Nephron progenitor cell (in vitro differentiated cells): ENCODE data around the gene IGFBP7.

Experiments
- DNase-seq: peaks from one replicate; pipeline ENCODE4 v3.0.0; 2021
- H3K27ac Mint-ChIP-seq: 2 replicates; pipeline ENCODE4 v1.8.0; 2021; ENCODE audit warnings: mild to moderate bottlenecking, moderate library complexity, mixed read lengths
- H3K27me3 Mint-ChIP-seq: 2 replicates; pipeline ENCODE4 v1.8.0; 2021; ENCODE audit warnings: mild to moderate bottlenecking, low read depth, mixed read lengths; ENCODE audit not compliant: poor library complexity
- H3K36me3 Mint-ChIP-seq: 2 replicates; pipeline ENCODE4 v1.8.0; 2021; ENCODE audit warnings: low read depth, mixed read lengths
- H3K4me1 Mint-ChIP-seq: 2 replicates; pipeline ENCODE4 v1.8.0; 2021; ENCODE audit warnings: mixed read lengths
- H3K4me3 Mint-ChIP-seq: 2 replicates; pipeline ENCODE4 v1.8.0; 2021; ENCODE audit warnings: mild to moderate bottlenecking, moderate library complexity, mixed read lengths
- H3K9me3 Mint-ChIP-seq: 2 replicates; pipeline ENCODE4 v1.8.0; 2021; ENCODE audit warnings: mild to moderate bottlenecking, moderate library complexity, mixed read lengths
- CTCF ChIP-seq: fragments of 200-600 bp; sonication (generic); IDR thresholded peaks from 2 replicates; pipeline ENCODE4 v1.5.0; 2021; ENCODE audit warnings: antibody characterized with exemption

The IGFBP7 gene

GRCh38 chr4:57144466-57144865 is 34.3 kb upstream of the IGFBP7 start:
- no peak for DNase-seq
- peaks cover 4% of the 10 kb centered on the region for H3K27me3 Mint-ChIP-seq
- no peak for TF ChIP-seq CTCF
- H3K27ac Mint-ChIP-seq, result no peak overlapping the region
- H3K9me3 Mint-ChIP-seq, result no peaks in the 10 kb centered on the region
- peaks cover under 1% of the 10 kb centered on the region for H3K4me1 Mint-ChIP-seq
- H3K36me3 Mint-ChIP-seq, result no peaks in the 10 kb centered on the region
- no peak overlapping the region for H3K4me3 Mint-ChIP-seq

- Mint-ChIP-seq H3K9me3 (peaks cover 22% of the 10 kb centered on the region), H3K36me3 (no peaks in the 10 kb centered on the region), H3K27me3 (peaks cover 4% of the 10 kb centered on the region), H3K4me3 (no peak overlapping the region), H3K27ac (no peak overlapping the region), H3K4me1 (no peaks in the 10 kb centered on the region)
- DNase-seq, result no peak
- TF ChIP-seq CTCF, result no peak
Measured at GRCh38 chr4:57139783-57140182, 29.6 kb upstream of the IGFBP7 start.

- TF ChIP-seq CTCF, result no peak
Measured at GRCh38 chr4:57137261-57137660, 27.1 kb upstream of the IGFBP7 start.

GRCh38 chr4:57136281-57136680 is 26.1 kb upstream of the IGFBP7 start:
- no peak overlapping the region for H3K27ac Mint-ChIP-seq
- DNase-seq, result no peak
- no peaks in the 10 kb centered on the region for H3K4me1 Mint-ChIP-seq
- no peak for TF ChIP-seq CTCF
- peaks cover 3% of the 10 kb centered on the region for H3K27me3 Mint-ChIP-seq
- H3K9me3 Mint-ChIP-seq, result peaks cover 22% of the 10 kb centered on the region
- H3K4me3 Mint-ChIP-seq, result no peak overlapping the region
- H3K36me3 Mint-ChIP-seq, result no peaks in the 10 kb centered on the region

More at GRCh38 chr4:57137261-57137660, 27.1 kb upstream of the IGFBP7 start:
- DNase-seq, result no peak
- Mint-ChIP-seq H3K27ac (no peak overlapping the region), H3K4me1 (no peaks in the 10 kb centered on the region), H3K27me3 (peaks cover 5% of the 10 kb centered on the region), H3K4me3 (no peak overlapping the region), H3K36me3 (no peaks in the 10 kb centered on the region), H3K9me3 (peaks cover 22% of the 10 kb centered on the region)

GRCh38 chr4:57132743-57133137 is 22.6 kb upstream of the IGFBP7 start:
- DNase-seq, result no peak
- Mint-ChIP-seq H3K4me1 (no peaks in the 10 kb centered on the region), H3K27me3 (peaks cover 3% of the 10 kb centered on the region), H3K4me3 (no peak overlapping the region), H3K27ac (no peak overlapping the region), H3K9me3 (peaks cover 23% of the 10 kb centered on the region), H3K36me3 (no peaks in the 10 kb centered on the region)
- no peak for TF ChIP-seq CTCF

GRCh38 chr4:57131849-57132742 is 21.9 kb upstream of the IGFBP7 start:
- Mint-ChIP-seq H3K36me3 (peaks cover 2% of the 10 kb centered on the region), H3K27ac (no peak overlapping the region), H3K4me3 (no peak overlapping the region), H3K9me3 (peaks cover 24% of the 10 kb centered on the region), H3K27me3 (peaks cover 3% of the 10 kb centered on the region), H3K4me1 (no peaks in the 10 kb centered on the region)
- no peak for DNase-seq
- no peak for TF ChIP-seq CTCF
